ENCODE results near the gene TIAL1.

- no peak for TF ChIP-seq JUND (IDR thresholded peaks at IDR 0.05)
- TF ChIP-seq, protein P1, sequence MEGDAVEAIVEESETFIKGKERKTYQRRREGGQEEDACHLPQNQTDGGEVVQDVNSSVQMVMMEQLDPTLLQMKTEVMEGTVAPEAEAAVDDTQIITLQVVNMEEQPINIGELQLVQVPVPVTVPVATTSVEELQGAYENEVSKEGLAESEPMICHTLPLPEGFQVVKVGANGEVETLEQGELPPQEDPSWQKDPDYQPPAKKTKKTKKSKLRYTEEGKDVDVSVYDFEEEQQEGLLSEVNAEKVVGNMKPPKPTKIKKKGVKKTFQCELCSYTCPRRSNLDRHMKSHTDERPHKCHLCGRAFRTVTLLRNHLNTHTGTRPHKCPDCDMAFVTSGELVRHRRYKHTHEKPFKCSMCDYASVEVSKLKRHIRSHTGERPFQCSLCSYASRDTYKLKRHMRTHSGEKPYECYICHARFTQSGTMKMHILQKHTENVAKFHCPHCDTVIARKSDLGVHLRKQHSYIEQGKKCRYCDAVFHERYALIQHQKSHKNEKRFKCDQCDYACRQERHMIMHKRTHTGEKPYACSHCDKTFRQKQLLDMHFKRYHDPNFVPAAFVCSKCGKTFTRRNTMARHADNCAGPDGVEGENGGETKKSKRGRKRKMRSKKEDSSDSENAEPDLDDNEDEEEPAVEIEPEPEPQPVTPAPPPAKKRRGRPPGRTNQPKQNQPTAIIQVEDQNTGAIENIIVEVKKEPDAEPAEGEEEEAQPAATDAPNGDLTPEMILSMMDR (IDR thresholded peaks at IDR 0.05; ENCODE audit: low read depth, low read length, missing input control): no peak
These were observed 20.3 kb upstream of the TIAL1 start for GRCh38 chr10:119616882-119617570.
